LNCaP clone FGC (cell line): Measurements from ENCODE around the gene COL4A2.
A peak's percentile ranks its signal among the peaks of the same experiment; 100 is the strongest.
"Not testable (repeated sequence)": the region's sequence is repeated elsewhere in the genome, so short reads cannot be mapped to it uniquely, and the experiment has no call there.

ENCODE experiments used
- DNase-seq: peaks from one replicate; pipeline ENCODE4 v3.0.0-alpha.2; 2011; ENCODE audit warnings: low read depth
- H3K4me3 ChIP-seq: 2 replicates; pipeline ENCODE4 v1.5.1; 2011; ENCODE audit warnings: mild to moderate bottlenecking, low read depth, low read length, control low read depth
- CTCF ChIP-seq: IDR thresholded peaks from 2 replicates; pipeline ENCODE4 v1.5.1; 2012; ENCODE audit warnings: mild to moderate bottlenecking; ENCODE audit not compliant: control insufficient read depth, insufficient read depth; ENCODE audit errors: extremely low read depth

Gene COL4A2

GRCh38 chr13:110393761-110394160 is 86.7 kb downstream of the COL4A2 start:
- no peak overlapping the region for H3K4me3 ChIP-seq
- no peak for DNase-seq
- no peak for TF ChIP-seq CTCF

- no peak for DNase-seq
Observed at GRCh38 chr13:110394371-110394841, 87.3 kb downstream of the COL4A2 start.

GRCh38 chr13:110395616-110396015 is 88.5 kb downstream of the COL4A2 start:
- not testable (repeated sequence) for DNase-seq, H3K4me3 ChIP-seq

More at GRCh38 chr13:110394371-110394841, 87.3 kb downstream of the COL4A2 start:
- H3K4me3 ChIP-seq, result no peak overlapping the region
- TF ChIP-seq CTCF, result no peak

GRCh38 chr13:110396476-110396875 is 89.4 kb downstream of the COL4A2 start:
- no peak overlapping the region for H3K4me3 ChIP-seq
- no peak for TF ChIP-seq CTCF
- DNase-seq, result no peak

GRCh38 chr13:110396913-110397381 is 89.9 kb downstream of the COL4A2 start:
- H3K4me3 ChIP-seq, result no peak overlapping the region
- DNase-seq, result peak; percentile 18
- no peak for TF ChIP-seq CTCF

GRCh38 chr13:110397436-110398115 is 90.5 kb downstream of the COL4A2 start:
- TF ChIP-seq CTCF, result no peak
- no peak for DNase-seq

GRCh38 chr13:110398564-110399507 is 91.8 kb downstream of the COL4A2 start:
- no peak for TF ChIP-seq CTCF
- no peak overlapping the region for H3K4me3 ChIP-seq
- DNase-seq, result no peak

More at GRCh38 chr13:110397436-110398115, 90.5 kb downstream of the COL4A2 start:
- H3K4me3 ChIP-seq, result no peak overlapping the region
